ENCODE data around the gene TBC1D10A. TPM values are rescaled to one million over a fixed set of nuclear protein-coding genes. Genes with fewer than 3 reads are reported as not detected.

TBC1D10A gene
- total RNA-seq, 1 experiment from 2014 or later, result 18.6 TPM

- intact Hi-C loops (cut with micrococcal nuclease), result no loop called here
- Histone ChIP-seq H3K9me2 (ENCODE audit: insufficient read depth) (no peaks in the 10 kb centered on the region), H3K27me3 (ENCODE audit: insufficient read depth, low read length) (no peaks in the 10 kb centered on the region), H3K36me3 (ENCODE audit: control insufficient read depth in 1 of 2, insufficient read depth in 2 of 2, low read length in 2 of 2) (peaks cover 2 to 4% of the 10 kb centered on the region in 2 experiments; a peak in 3 of 4 replicates), H3K79me2 (ENCODE audit: insufficient read depth, low read length) (no peaks in the 10 kb centered on the region), H3K9me3 (ENCODE audit: control insufficient read depth in 1 of 2, insufficient read depth in 1 of 2, low read depth in 1 of 2, low read length in 2 of 2) (no peaks in the 10 kb centered on the region), H3K4me1 (ENCODE audit: control insufficient read depth in 1 of 2, insufficient read depth in 2 of 2, low read length in 2 of 2) (peaks cover 23 to 25% of the 10 kb centered on the region in 2 experiments), H4K20me1 (ENCODE audit: insufficient read depth) (no peaks in the 10 kb centered on the region), H2AFZ (ENCODE audit: low read depth, low read length, poor library complexity, severe bottlenecking) (no peak overlapping the region), H3K27ac (ENCODE audit: low read depth, low read length) (no peak overlapping the region), H3K9ac (ENCODE audit: low read length) (no peak overlapping the region), H3K4me3 (replicated peaks in 1 of 2; ENCODE audit: low read depth in 1 of 2, low read length in 2 of 2) (no peak overlapping the region), H3K4me2 (ENCODE audit: low read length) (no peak overlapping the region)
- ATAC-seq (no peak), DNase-seq (ENCODE audit: low read depth, low spot score) (no peak)
- TF ChIP-seq JUND (IDR thresholded peaks at IDR 0.05), result no peak
- TF ChIP-seq CTCF (IDR thresholded peaks at IDR 0.05 in 2 of 3, conservative IDR thresholded peaks at IDR 0.05 in 1 of 3; ENCODE audit: borderline replicate concordance in 1 of 3, insufficient read depth in 1 of 3, low read depth in 2 of 3, low read length in 2 of 3), result no peak
- no peak for TF ChIP-seq FOSL1 (IDR thresholded peaks at IDR 0.05; ENCODE audit: low read depth)
- no peak for TF ChIP-seq ATF3 (IDR thresholded peaks at IDR 0.05)
- no peak for TF ChIP-seq YY1 (IDR thresholded peaks at IDR 0.05; ENCODE audit: extremely low read depth, insufficient replicate concordance, low read depth, low read length)
- TF ChIP-seq SP1 (IDR thresholded peaks at IDR 0.05; ENCODE audit: low read depth), result no peak
- TF ChIP-seq EGR1 (IDR thresholded peaks at IDR 0.05; ENCODE audit: low read depth), result no peak
- no peak for TF ChIP-seq ZNF274 (IDR thresholded peaks at IDR 0.05; ENCODE audit: low read depth, low read length)
- no peak for TF ChIP-seq ZFX (IDR thresholded peaks at IDR 0.05)
- no peak for TF ChIP-seq POLR2A (IDR thresholded peaks at IDR 0.05; ENCODE audit: borderline replicate concordance, extremely low read depth, insufficient read depth, insufficient read length)
- no peak for TF ChIP-seq SIN3A (IDR thresholded peaks at IDR 0.05; ENCODE audit: low read depth)
- RAD21 ChIA-PET (ENCODE audit: low non-redundant PET in 1 of 2, low total read pairs in 2 of 2, uncharacterized antibody in 2 of 2, unreplicated experiment in 2 of 2), result no interaction called here
- CTCF ChIA-PET, result no interaction called here
- POLR2A ChIA-PET, result no interaction called here
- BruUV-seq (replicated peaks), result no TSS peak
Observed at GRCh38 chr22:30295576-30295975, 31.2 kb downstream of the TBC1D10A start.

Data from HCT116 (cell line).